ENCODE data around the gene CD3D.

The CD3D gene

DNA sequence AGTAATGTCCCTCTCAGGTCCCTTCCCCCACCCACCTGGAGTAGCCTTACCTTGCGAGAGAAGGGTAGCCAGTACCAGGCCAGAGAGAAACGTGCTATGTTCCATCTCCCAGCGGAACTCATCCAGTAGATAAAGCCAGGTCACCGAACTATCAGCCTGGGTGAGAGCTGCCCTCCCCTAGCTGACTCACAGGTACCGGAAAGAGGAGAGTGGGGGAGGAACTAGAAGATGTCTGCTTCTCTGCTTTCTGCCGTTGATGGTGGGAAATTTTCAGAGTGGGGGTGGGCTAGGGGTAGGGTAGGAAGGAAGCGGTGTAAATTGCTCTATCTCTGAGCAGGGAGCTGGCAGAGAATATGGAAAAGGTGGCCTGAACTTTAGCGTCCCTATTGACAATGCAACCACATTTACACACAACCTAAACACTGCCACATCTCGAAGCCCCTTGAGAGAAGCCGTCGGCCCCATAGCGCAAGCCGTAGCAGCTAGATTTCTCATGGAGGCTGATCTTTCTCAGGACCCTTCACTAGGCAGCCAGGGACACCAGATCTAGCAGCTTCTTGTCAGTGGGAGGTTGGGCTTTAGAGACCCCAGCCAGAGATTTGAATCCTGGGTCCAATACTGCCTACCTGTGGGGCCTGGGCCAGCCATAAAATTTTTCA, at the start of gene CD3D:
Gene CD3D, minus strand, starts transcription at position 203 of the 659 bp plus-strand sequence. Its CDS starts 98 bp downstream, at position 105.
- DNase-seq: no peak

- DNase-seq: no peak
Measured at GRCh38 chr11:118383657-118384056, 41.2 kb upstream of the CD3D start.

DNA sequence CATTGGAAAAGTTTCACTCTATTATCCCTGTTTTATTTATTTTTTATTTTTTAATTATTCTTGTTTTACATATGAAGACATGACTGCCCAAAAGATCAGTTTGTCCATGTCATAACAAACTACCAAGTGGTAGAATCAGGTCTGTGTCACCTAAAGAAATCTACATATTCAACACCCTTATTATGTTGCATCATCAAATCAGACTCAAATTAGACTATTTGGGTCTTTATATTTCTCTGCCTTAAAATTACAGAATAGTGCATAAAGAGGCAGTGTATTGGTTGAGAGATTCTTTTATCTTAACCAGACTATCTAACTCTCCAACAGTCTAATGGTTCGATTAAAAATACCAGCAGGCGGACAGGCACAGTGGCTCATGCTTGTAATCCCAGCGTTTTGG, 40.4 kb upstream of the CD3D start:
- no peak for DNase-seq

- DNase-seq: no peak
Measured at GRCh38 chr11:118380571-118380970, 38.1 kb upstream of the CD3D start.

- no peak for DNase-seq
Measured at GRCh38 chr11:118379497-118379896, 37.0 kb upstream of the CD3D start.

DNA sequence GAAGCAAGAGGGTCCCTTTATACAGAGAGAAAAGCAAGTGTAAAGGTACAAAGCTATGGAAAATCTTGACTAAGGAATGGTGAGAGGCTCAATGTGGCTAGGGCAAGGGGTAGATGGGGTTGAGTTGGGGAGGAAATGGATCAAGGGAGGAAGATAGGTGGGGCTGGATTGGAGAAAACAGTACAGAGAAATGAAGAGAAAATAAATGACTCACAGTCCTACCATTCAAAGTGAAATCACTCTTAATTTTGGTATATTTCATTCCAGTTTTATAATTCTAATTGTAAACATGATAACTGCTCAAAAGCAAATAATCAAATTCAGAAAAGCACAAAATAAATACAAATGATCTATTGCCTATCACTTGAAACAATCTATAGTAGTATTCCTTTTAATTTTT, 33.5 kb upstream of the CD3D start:
- no peak for DNase-seq

- DNase-seq: no peak
Measured at GRCh38 chr11:118374729-118375128, 32.2 kb upstream of the CD3D start.

- DNase-seq: no peak
Measured at GRCh38 chr11:118373871-118374270, 31.4 kb upstream of the CD3D start.

- DNase-seq: no peak
Measured at GRCh38 chr11:118373263-118373662, 30.8 kb upstream of the CD3D start.

DNA sequence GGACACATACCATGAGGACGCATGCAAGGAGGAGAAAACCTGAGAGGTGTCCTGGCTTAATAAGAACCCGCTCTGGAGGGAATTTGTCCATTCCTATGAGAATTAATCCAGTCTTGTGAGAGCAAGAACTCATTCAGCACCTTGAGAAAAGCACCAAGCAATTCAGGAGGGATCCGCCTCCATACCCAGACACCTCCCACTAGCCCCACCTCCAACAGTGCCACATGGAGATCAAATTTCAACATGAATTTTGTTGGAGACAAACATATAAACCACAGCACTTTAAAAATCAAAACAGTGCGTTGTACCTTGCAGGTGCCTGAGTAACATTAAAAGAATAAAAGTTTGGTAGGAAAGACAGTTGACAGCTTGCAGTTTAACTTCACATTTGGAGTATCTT, 28.3 kb upstream of the CD3D start:
- DNase-seq: no peak

- DNase-seq: no peak
Measured at GRCh38 chr11:118366287-118366686, 23.8 kb upstream of the CD3D start.

GRCh38 chr11:118364956-118365615, 22.6 kb upstream of the CD3D start:
- DNase-seq: no peak

DNA sequence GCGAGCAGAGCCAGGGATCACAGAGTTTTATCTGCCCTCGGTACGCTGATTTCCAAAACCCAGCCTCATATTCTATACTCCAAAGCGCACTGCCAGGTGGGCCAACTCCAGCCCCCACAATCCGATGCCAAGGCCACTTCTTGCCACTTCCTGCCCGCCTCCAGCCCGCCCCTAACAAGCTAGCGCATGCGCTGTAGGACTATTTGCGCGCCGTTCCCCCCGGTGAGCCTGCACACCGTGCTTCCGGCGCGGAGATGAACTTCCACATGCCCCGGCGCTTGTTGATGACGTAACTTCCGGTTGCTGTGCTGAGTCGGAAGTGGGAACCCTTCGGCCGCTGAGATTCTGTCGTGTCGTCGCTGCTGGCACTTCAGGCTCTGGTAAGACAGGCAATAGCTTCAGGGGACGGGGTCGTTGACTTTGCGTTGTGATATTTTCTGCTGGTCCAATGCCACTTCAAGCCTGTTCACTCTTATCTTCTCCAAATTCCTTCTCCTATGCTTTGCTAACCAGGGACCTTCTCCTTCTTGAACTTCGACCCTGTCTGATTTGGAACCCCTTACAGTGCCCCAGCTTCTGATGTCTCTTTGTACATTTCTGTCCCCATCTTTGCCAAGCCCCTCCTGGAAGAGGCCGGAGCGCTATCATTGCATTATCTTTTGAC, 16.9 kb upstream of the CD3D start, which contains the start of gene UBE4A:
Gene UBE4A, plus strand, starts transcription at position 306 of the 664 bp plus-strand sequence. CDS start 5,481 bp downstream, outside the sequence.
- peak; percentile 60 for DNase-seq

DNA sequence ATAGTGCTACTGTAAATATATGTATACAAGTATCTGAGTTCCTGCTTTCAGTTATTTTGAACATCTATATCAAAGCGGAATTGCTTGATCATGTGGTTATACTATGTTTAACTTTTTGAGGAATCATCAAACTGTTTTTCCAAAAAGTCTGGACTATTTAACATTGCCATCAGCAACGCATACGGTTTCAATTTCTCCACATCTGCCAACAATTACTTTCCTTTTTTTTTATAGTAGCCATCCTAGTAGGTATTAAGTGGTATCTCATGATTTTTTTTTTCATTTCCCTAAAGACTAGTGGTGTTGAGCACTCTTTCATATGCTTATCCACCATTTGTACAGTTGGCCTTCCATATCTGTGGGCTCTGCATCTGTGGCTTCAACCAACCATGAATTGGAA, 15.6 kb upstream of the CD3D start:
- DNase-seq: no peak

GRCh38 chr11:118353084-118353710, 10.7 kb upstream of the CD3D start:
- no peak for DNase-seq

DNA sequence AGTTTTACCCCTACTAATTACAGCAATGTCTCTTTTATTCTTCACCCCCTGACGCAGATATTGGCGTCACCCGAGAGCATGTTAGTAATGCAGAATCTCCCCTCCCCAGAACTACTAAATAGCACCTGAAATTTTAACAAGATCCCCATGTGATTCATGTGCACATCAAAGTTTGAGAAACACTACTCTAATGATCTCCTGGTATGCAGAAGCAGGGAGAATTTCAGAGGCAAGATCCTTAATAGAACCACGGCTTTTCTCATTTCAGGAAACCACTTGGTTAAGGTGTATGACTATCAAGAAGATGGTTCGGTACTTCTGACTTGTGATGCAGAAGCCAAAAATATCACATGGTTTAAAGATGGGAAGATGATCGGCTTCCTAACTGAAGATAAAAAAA, 7.0 kb upstream of the CD3D start:
- DNase-seq: no peak

DNA sequence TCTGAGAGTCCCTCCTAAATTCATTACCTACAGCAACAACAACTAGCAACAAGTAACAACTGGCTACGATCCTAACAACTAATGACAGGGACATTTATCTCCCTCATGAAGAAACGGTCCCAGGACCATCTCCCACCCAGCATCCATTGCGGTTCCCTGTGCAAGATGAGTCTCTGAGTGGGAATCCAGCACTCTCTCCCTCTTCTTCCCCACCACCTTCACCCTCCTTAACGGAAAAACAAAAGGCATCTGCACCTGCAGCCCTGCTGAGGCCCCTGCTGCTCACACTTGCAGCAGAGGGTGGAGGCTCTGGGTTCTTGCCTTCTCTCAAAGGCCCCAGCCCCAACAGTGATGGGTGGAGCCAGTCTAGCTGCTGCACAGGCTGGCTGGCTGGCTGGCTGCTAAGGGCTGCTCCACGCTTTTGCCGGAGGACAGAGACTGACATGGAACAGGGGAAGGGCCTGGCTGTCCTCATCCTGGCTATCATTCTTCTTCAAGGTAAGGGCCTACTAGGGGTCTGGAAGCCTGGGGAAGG, 1.5 kb upstream of the CD3D start, which contains the start of gene CD3G:
Gene CD3G, plus strand, starts transcription at position 364 of the 535 bp plus-strand sequence. Its CDS starts 80 bp downstream, at position 444.
- no peak for DNase-seq

- no peak for DNase-seq
Measured at GRCh38 chr11:118343248-118343647, 743 bp upstream of the CD3D start.

DNA sequence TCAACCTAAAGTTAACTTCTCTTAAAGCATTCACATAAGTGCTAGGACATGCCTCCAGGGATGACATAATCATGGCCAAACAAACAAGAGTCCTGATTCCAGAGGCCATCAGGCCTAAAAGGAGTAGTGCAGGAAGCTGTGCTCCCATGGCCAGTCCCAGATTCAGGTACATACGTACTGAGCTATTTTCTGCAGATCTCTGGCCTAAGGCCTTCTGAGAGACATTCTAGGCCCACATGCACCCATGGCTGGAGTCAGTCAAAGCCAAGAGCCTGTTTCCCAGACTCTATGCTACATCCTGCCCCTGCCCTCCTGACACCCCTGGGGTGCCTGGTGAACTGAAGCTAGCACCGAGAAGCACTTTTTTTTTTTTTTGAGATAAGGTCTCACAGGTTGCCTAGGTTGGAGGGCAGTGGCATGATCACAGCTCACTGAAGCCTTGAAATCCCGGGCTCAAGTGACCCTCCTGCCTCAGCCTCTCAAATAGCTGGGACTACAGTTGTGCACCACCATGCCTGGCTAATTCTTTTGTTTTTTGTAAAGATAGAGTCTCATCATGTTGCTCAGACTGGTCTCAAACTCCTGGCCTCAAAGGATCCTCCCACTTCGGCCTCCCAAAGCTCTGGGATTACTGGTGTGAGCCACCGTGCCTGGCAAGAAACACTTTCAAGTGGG, 553 bp downstream of the CD3D start:
- no peak for DNase-seq

- DNase-seq: no peak
Measured at GRCh38 chr11:118341261-118341660, 1.2 kb downstream of the CD3D start.

GRCh38 chr11:118340449-118340848, 2.1 kb downstream of the CD3D start:
- DNase-seq: no peak

DNA sequence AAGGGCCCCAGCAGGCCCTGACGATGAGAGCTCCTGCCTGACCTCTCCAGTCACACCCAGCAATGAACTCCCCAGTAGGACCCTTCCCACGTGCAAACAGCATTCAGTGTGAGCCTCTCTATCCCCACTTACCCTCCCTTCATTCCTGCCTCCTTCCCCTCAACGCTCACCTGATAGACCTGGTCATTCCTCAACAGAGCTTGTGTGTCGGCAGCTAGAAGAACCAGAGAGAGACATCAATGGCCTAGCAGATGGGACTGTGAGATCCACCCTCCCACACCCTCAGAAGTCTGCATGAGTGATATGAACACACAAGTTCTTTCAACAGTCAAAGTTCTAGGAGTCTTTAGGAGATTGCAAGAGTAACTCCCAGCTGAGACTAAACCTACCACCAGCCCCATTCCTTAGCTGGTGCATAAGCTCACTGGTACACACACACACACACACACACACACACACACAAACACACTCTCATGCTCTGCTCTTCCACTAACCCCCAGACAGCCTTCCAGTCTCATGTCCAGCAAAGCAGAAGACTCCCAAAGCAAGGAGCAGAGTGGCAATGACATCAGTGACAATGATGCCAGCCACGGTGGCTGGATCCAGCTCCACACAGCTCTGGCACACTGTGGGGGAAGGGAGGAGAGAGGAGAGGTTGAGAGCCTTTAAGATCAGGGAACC, 3.1 kb downstream of the CD3D start:
- no peak for DNase-seq

Measured in NCI-H524 treated with DMSO at 0.1 percent for 48 hours (cell line).